H9 (cell line): ENCODE data around the gene CYB561D1. TPM values are rescaled to one million over a fixed set of nuclear protein-coding genes. Genes with fewer than 3 reads are reported as not detected.

Experiments
- DNase-seq: peaks from one replicate; pipeline ENCODE4 v3.0.0-alpha.2; 2017
- H2AFZ ChIP-seq: one replicate; pipeline ENCODE4 v1.6.1; 2013; ENCODE audit warnings: mild to moderate bottlenecking, low read length, control low read depth, moderate library complexity
- H2AK5ac ChIP-seq: 2 replicates; pipeline ENCODE4 v1.6.1; 2013; ENCODE audit warnings: low read length, control low read depth, mixed read lengths; ENCODE audit not compliant: insufficient read length
- H2BK120ac ChIP-seq: one replicate; pipeline ENCODE4 v1.6.1; 2013; ENCODE audit warnings: low read depth, mild to moderate bottlenecking, low read length, control low read depth, inconsistent platforms; ENCODE audit not compliant: poor library complexity, severe bottlenecking
- H2BK12ac ChIP-seq: 2 replicates; pipeline ENCODE4 v1.6.1; 2013; ENCODE audit warnings: low read length, control low read depth, mixed read lengths, low read depth; ENCODE audit not compliant: insufficient read length
- H2BK15ac ChIP-seq: 2 replicates; pipeline ENCODE4 v1.6.1; 2013; ENCODE audit warnings: low read depth, low read length, control low read depth
- H2BK20ac ChIP-seq: one replicate; pipeline ENCODE4 v1.6.1; 2013; ENCODE audit warnings: low read depth, mild to moderate bottlenecking, low read length, control low read depth, inconsistent platforms; ENCODE audit not compliant: poor library complexity, severe bottlenecking
- H2BK5ac ChIP-seq: 2 replicates; pipeline ENCODE4 v1.6.1; 2013; ENCODE audit warnings: low read length, control low read depth, mixed read lengths; ENCODE audit not compliant: insufficient read length
- H3K14ac ChIP-seq: 2 replicates; pipeline ENCODE4 v1.6.1; 2013; ENCODE audit warnings: low read length, control low read depth; ENCODE audit not compliant: insufficient read depth
- H3K18ac ChIP-seq: 2 replicates; pipeline ENCODE4 v1.6.1; 2013; ENCODE audit warnings: low read depth, mild to moderate bottlenecking, mixed read lengths, low read length, control low read depth; ENCODE audit not compliant: insufficient read length
- H3K23ac ChIP-seq: 2 replicates; pipeline ENCODE4 v1.6.1; 2013; ENCODE audit warnings: low read length, control low read depth, mixed read lengths, low read depth; ENCODE audit not compliant: insufficient read length
- H3K23me2 ChIP-seq: 2 replicates; pipeline ENCODE4 v1.6.1; 2013; ENCODE audit warnings: low read depth, mild to moderate bottlenecking, mixed read lengths, low read length, control low read depth; ENCODE audit not compliant: insufficient read length, poor library complexity, severe bottlenecking
- H3K27ac ChIP-seq: 2 replicates; pipeline ENCODE4 v1.5.1; 2013; ENCODE audit warnings: low read length, control low read depth, mixed read lengths, low read depth; ENCODE audit not compliant: insufficient read length
- H3K27me3 ChIP-seq: 2 replicates; pipeline ENCODE4 v1.6.1; 2013; ENCODE audit warnings: low read length, control low read depth, inconsistent platforms; ENCODE audit not compliant: insufficient read depth
- H3K4ac ChIP-seq: 2 replicates; pipeline ENCODE4 v1.6.1; 2013; ENCODE audit warnings: low read depth, mild to moderate bottlenecking, control low read depth, inconsistent platforms, low read length, moderate library complexity
- H3K4me1 ChIP-seq: 2 replicates; pipeline ENCODE4 v1.6.1; 2013; ENCODE audit warnings: low read length, control low read depth, inconsistent platforms; ENCODE audit not compliant: insufficient read depth
- H3K4me2 ChIP-seq: 2 replicates; pipeline ENCODE4 v1.6.1; 2013; ENCODE audit warnings: low read length, control low read depth, mixed read lengths; ENCODE audit not compliant: insufficient read length, insufficient read depth
- H3K56ac ChIP-seq: 2 replicates; pipeline ENCODE4 v1.6.1; 2013; ENCODE audit warnings: low read depth, mild to moderate bottlenecking, mixed read lengths, low read length, control low read depth; ENCODE audit not compliant: insufficient read length
- H3K79me1 ChIP-seq: 2 replicates; pipeline ENCODE4 v1.6.1; 2013; ENCODE audit warnings: low read depth, mild to moderate bottlenecking, moderate library complexity, low read length, control low read depth, inconsistent platforms; ENCODE audit not compliant: insufficient read depth, poor library complexity, severe bottlenecking
- H3K79me2 ChIP-seq: 2 replicates; pipeline ENCODE4 v1.6.1; 2013; ENCODE audit warnings: low read length, control low read depth, inconsistent platforms; ENCODE audit not compliant: insufficient read depth
- H3K9ac ChIP-seq: 2 replicates; pipeline ENCODE4 v1.6.1; 2013; ENCODE audit warnings: low read length, control low read depth, mixed read lengths; ENCODE audit not compliant: insufficient read length; ENCODE audit errors: extremely low read depth
- H3K9me3 ChIP-seq: one replicate; pipeline ENCODE4 v1.6.1; 2013; ENCODE audit warnings: low read depth, low read length, inconsistent platforms; ENCODE audit not compliant: control insufficient read depth
- H3T11ph ChIP-seq: one replicate; pipeline ENCODE4 v1.6.1; 2013; ENCODE audit warnings: mild to moderate bottlenecking, low read length, control low read depth, inconsistent platforms
- H4K20me1 ChIP-seq: one replicate; pipeline ENCODE4 v1.6.1; 2013; ENCODE audit not compliant: control insufficient read depth, insufficient read length, insufficient read depth
- H4K5ac ChIP-seq: 2 replicates; pipeline ENCODE4 v1.6.1; 2013; ENCODE audit warnings: low read depth, mild to moderate bottlenecking, mixed read lengths, low read length, control low read depth; ENCODE audit not compliant: insufficient read length
- H4K8ac ChIP-seq: replicated peaks from 2 replicates; pipeline ENCODE4 v1.6.1; 2013; ENCODE audit warnings: low read length, control low read depth, mixed read lengths, low read depth; ENCODE audit not compliant: insufficient read length
- H4K91ac ChIP-seq: 2 replicates; pipeline ENCODE4 v1.6.1; 2013; ENCODE audit warnings: low read depth, mild to moderate bottlenecking, moderate library complexity, mixed read lengths, low read length, control low read depth; ENCODE audit not compliant: insufficient read length
- H3K27ac Mint-ChIP-seq, 3 experiments: 2 replicates in 2 of 3; 3 replicates in 1 of 3; pipeline ENCODE4 v1.8.0; 2020 to 2021; ENCODE audit warnings: mixed read lengths in 3 of 3, mild to moderate bottlenecking in 1 of 3, moderate library complexity in 1 of 3
- H3K27me3 Mint-ChIP-seq: 2 replicates; pipeline ENCODE4 v1.8.0; 2021; ENCODE audit warnings: low read depth, mild to moderate bottlenecking, moderate library complexity, mixed read lengths
- H3K36me3 Mint-ChIP-seq, 3 experiments: 2 replicates in 2 of 3; 3 replicates in 1 of 3; pipeline ENCODE4 v1.8.0; 2020 to 2021; ENCODE audit warnings: low read depth in 3 of 3, mixed read lengths in 3 of 3; ENCODE audit not compliant: insufficient read depth in 1 of 3
- H3K4me1 Mint-ChIP-seq, 2 experiments: 2 replicates each; pipeline ENCODE4 v1.8.0; 2020; ENCODE audit warnings: mixed read lengths in 2 of 2
- H3K4me3 Mint-ChIP-seq, 2 experiments: 2 replicates in 1 of 2; 3 replicates in 1 of 2; pipeline ENCODE4 v1.8.0; 2020 to 2021; ENCODE audit warnings: mild to moderate bottlenecking in 2 of 2, mixed read lengths in 2 of 2, moderate library complexity in 1 of 2
- H3K9me3 Mint-ChIP-seq, 2 experiments: 2 replicates in 1 of 2; 3 replicates in 1 of 2; pipeline ENCODE4 v1.8.0; 2020; ENCODE audit warnings: mild to moderate bottlenecking in 2 of 2, mixed read lengths in 2 of 2, moderate library complexity in 1 of 2
- WGBS: extraction: QIAGEN DNeasy Blood & Tissue Kit; methylation state at CpG from one replicate; pipeline ENCODE4 v1.1.7; 2013; ENCODE audit warnings: missing lambda C conversion rate, low lambda C conversion rate, mixed read lengths; ENCODE audit not compliant: insufficient read length; ENCODE audit errors: extremely low coverage; 5-methylcytosine and 5-hydroxymethylcytosine counted together
- total RNA-seq: library from RNA; stranded (reverse); gene quantifications from 2 replicates; pipeline ENCODE4 v1.2.1, GENCODE V29; 2021
- TF ChIP-seq, protein P1 (sequence below): fragments of 200-600 bp; sonication (generic); conservative IDR thresholded peaks from 3 replicates; pipeline ENCODE4 v1.8.0; 2021; ENCODE audit warnings: antibody characterized with exemption, mild to moderate bottlenecking

The CYB561D1 gene
- total RNA-seq, 1 experiment from 2014 or later, result 6.5 TPM

DNA sequence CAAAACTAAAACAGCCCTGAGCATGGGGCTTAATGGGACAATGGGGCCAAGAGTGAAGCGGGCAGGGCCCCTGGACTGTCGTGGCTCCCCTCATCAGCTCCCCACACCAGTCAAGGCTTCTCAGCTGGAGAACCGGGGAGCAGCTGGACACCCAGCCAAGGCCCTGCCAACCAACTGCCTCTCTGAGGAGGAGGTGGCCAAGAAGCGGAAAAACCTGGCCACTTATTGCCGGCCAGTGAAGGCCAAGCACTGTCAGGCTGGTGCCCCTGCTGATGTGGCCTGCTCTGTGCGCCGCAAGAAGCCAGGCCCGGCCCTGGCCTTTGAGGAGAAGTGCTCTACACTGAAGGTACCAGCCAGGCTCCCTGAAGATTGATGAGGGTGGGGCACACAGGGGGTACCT is 2.5 kb upstream of the CYB561D1 start:
- no peak overlapping the region for H4K5ac ChIP-seq
- no peak overlapping the region for H2BK20ac ChIP-seq
- H3K23me2 ChIP-seq, result no peaks in the 10 kb centered on the region
- Mint-ChIP-seq H3K27ac (no peak overlapping the region), H3K4me1 (peaks cover 0 to 7% of the 10 kb centered on the region in 2 experiments; a peak in 3 of 4 replicates), H3K27me3 (no peaks in the 10 kb centered on the region), H3K4me3 (no peak overlapping the region), H3K9me3 (no peaks in the 10 kb centered on the region), H3K36me3 (peaks cover 3 to 48% (median 9%) of the 10 kb centered on the region in 3 experiments; a peak in 5 of 7 replicates)
- H3K23ac ChIP-seq, result no peak overlapping the region
- no peaks in the 10 kb centered on the region for H3K79me2 ChIP-seq
- H3K9me3 ChIP-seq, result no peaks in the 10 kb centered on the region
- H2AFZ ChIP-seq, result no peak overlapping the region
- no peak overlapping the region for H4K8ac ChIP-seq
- no peak overlapping the region for H3K27ac ChIP-seq
- no peak overlapping the region for H3K18ac ChIP-seq
- no peak overlapping the region for H2BK15ac ChIP-seq
- H2AK5ac ChIP-seq, result no peak overlapping the region
- TF ChIP-seq, protein P1, sequence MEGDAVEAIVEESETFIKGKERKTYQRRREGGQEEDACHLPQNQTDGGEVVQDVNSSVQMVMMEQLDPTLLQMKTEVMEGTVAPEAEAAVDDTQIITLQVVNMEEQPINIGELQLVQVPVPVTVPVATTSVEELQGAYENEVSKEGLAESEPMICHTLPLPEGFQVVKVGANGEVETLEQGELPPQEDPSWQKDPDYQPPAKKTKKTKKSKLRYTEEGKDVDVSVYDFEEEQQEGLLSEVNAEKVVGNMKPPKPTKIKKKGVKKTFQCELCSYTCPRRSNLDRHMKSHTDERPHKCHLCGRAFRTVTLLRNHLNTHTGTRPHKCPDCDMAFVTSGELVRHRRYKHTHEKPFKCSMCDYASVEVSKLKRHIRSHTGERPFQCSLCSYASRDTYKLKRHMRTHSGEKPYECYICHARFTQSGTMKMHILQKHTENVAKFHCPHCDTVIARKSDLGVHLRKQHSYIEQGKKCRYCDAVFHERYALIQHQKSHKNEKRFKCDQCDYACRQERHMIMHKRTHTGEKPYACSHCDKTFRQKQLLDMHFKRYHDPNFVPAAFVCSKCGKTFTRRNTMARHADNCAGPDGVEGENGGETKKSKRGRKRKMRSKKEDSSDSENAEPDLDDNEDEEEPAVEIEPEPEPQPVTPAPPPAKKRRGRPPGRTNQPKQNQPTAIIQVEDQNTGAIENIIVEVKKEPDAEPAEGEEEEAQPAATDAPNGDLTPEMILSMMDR, result no peak
- H2BK5ac ChIP-seq, result no peak overlapping the region
- H2BK120ac ChIP-seq, result no peak overlapping the region
- no peaks in the 10 kb centered on the region for H3K79me1 ChIP-seq
- H3K9ac ChIP-seq, result no peak overlapping the region
- WGBS, result no CpG with 5 or more reads among the region's 8 CpGs
- H3K14ac ChIP-seq, result no peak overlapping the region
- no peaks in the 10 kb centered on the region for H4K20me1 ChIP-seq
- H3K4me2 ChIP-seq, result no peak overlapping the region
- no peak overlapping the region for H3T11ph ChIP-seq
- no peaks in the 10 kb centered on the region for H3K4me1 ChIP-seq
- H3K27me3 ChIP-seq, result no peaks in the 10 kb centered on the region
- H3K56ac ChIP-seq, result no peak overlapping the region
- H4K91ac ChIP-seq, result no peak overlapping the region
- DNase-seq, result no peak
- no peak overlapping the region for H3K4ac ChIP-seq
- H2BK12ac ChIP-seq, result no peak overlapping the region
